ENCODE data around the gene TREH.
A peak's percentile ranks its signal among the peaks of the same experiment; 100 is the strongest.

Gene TREH

GRCh38 chr11:118705111-118705741, 25.8 kb upstream of the TREH start:
- H3K4me3 ChIP-seq (ENCODE audit: low read depth, low read length): no peak overlapping the region
- peak; percentile 73 for DNase-seq (ENCODE audit: low read depth)
- TF ChIP-seq, protein P1, sequence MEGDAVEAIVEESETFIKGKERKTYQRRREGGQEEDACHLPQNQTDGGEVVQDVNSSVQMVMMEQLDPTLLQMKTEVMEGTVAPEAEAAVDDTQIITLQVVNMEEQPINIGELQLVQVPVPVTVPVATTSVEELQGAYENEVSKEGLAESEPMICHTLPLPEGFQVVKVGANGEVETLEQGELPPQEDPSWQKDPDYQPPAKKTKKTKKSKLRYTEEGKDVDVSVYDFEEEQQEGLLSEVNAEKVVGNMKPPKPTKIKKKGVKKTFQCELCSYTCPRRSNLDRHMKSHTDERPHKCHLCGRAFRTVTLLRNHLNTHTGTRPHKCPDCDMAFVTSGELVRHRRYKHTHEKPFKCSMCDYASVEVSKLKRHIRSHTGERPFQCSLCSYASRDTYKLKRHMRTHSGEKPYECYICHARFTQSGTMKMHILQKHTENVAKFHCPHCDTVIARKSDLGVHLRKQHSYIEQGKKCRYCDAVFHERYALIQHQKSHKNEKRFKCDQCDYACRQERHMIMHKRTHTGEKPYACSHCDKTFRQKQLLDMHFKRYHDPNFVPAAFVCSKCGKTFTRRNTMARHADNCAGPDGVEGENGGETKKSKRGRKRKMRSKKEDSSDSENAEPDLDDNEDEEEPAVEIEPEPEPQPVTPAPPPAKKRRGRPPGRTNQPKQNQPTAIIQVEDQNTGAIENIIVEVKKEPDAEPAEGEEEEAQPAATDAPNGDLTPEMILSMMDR (IDR thresholded peaks at IDR 0.05; ENCODE audit: low read depth, low read length): no peak
- TF ChIP-seq POLR2A (IDR thresholded peaks at IDR 0.05; ENCODE audit: extremely low read depth, insufficient read length): no peak
- peak; percentile 44; the same call in 1 of the 2 replicates for TF ChIP-seq MYC (IDR thresholded peaks at IDR 0.05; ENCODE audit: low read depth, low read length)
- TF ChIP-seq, protein P2, sequence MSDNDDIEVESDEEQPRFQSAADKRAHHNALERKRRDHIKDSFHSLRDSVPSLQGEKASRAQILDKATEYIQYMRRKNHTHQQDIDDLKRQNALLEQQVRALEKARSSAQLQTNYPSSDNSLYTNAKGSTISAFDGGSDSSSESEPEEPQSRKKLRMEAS (IDR thresholded peaks at IDR 0.05; ENCODE audit: low read depth, low read length): peak; percentile 73

GRCh38 chr11:118703563-118704106, 24.2 kb upstream of the TREH start:
- TF ChIP-seq, protein P1 (IDR thresholded peaks at IDR 0.05; ENCODE audit: low read depth, low read length): no peak
- TF ChIP-seq MYC (IDR thresholded peaks at IDR 0.05; ENCODE audit: low read depth, low read length) (no peak), POLR2A (IDR thresholded peaks at IDR 0.05; ENCODE audit: extremely low read depth, insufficient read length) (no peak)
- TF ChIP-seq, protein P2 (IDR thresholded peaks at IDR 0.05; ENCODE audit: low read depth, low read length): no peak
- DNase-seq (ENCODE audit: low read depth): peak; percentile 35
- H3K4me3 ChIP-seq (ENCODE audit: low read depth, low read length): no peak overlapping the region

DNA sequence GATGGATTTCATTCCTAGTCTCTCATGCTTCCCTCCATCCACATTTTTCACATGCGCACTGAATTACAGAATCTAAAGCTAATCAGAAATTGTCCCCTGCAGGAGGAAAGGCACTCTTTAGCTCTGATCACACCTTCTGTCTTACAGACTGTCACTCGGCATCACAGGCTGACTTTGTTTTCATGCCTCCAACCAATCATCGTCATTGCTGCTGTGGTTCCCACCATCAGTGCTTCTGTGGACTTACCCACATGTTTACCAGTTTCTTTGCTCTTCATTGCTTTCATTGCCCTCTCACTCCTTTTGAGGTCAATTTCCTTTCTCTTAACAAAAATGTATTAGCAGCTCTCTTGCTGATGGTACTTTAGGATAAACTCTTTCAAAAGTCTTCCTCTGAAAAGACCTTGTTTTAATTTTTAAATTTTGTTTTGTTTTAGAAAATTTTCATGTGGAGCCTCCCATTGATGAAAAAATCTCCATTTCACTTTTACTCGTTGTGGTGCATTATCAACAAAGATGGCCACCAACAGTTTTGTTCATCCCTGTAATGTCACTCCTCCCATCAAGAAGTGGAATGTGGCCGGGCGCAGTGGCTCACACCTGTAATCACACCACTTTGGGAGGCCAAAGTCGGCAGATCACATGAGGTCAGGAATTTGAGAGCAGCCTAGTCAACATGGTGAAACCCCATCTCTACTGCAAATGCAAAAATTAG, 20.2 kb upstream of the TREH start:
- no peak for TF ChIP-seq POLR2A (IDR thresholded peaks at IDR 0.05; ENCODE audit: extremely low read depth, insufficient read length)
- TF ChIP-seq, protein P1 (IDR thresholded peaks at IDR 0.05; ENCODE audit: low read depth, low read length): no peak
- no peak for TF ChIP-seq MYC (IDR thresholded peaks at IDR 0.05; ENCODE audit: low read depth, low read length)
- TF ChIP-seq, protein P2 (IDR thresholded peaks at IDR 0.05; ENCODE audit: low read depth, low read length): no peak
- DNase-seq (ENCODE audit: low read depth): no peak

GRCh38 chr11:118697346-118697745, 17.9 kb upstream of the TREH start:
- no peak for DNase-seq (ENCODE audit: low read depth)
- TF ChIP-seq, protein P2 (IDR thresholded peaks at IDR 0.05; ENCODE audit: low read depth, low read length): no peak
- TF ChIP-seq MYC (IDR thresholded peaks at IDR 0.05; ENCODE audit: low read depth, low read length): no peak
- TF ChIP-seq POLR2A (IDR thresholded peaks at IDR 0.05; ENCODE audit: extremely low read depth, insufficient read length): no peak
- TF ChIP-seq, protein P1 (IDR thresholded peaks at IDR 0.05; ENCODE audit: low read depth, low read length): no peak
- no peak overlapping the region for H3K4me3 ChIP-seq (ENCODE audit: low read depth, low read length)

More for the DNA sequence above, 20.2 kb upstream of the TREH start:
- no peak overlapping the region for H3K4me3 ChIP-seq (ENCODE audit: low read depth, low read length)

- H3K4me3 ChIP-seq (ENCODE audit: low read depth, low read length): no peak overlapping the region
- no peak for DNase-seq (ENCODE audit: low read depth)
- TF ChIP-seq, protein P2 (IDR thresholded peaks at IDR 0.05; ENCODE audit: low read depth, low read length): no peak
- TF ChIP-seq, protein P1 (IDR thresholded peaks at IDR 0.05; ENCODE audit: low read depth, low read length): no peak
- TF ChIP-seq POLR2A (IDR thresholded peaks at IDR 0.05; ENCODE audit: extremely low read depth, insufficient read length) (no peak), MYC (IDR thresholded peaks at IDR 0.05; ENCODE audit: low read depth, low read length) (no peak)
Measured at GRCh38 chr11:118696673-118697226, 17.3 kb upstream of the TREH start.

All from NB4 (cell line).